Adipocyte (in vitro differentiated cells): Measurements from ENCODE around the gene LTA.
A peak's percentile ranks its signal among the peaks of the same experiment; 100 is the strongest.

Experiments used
- DNase-seq: peaks from one replicate; pipeline ENCODE4 v3.0.0-alpha.2; 2015; ENCODE audit warnings: low read depth
- H3K27me3 ChIP-seq: replicated peaks from 2 replicates; pipeline ENCODE4 v1.7.0; 2013; ENCODE audit warnings: mild to moderate bottlenecking, low read length, moderate library complexity; ENCODE audit not compliant: control insufficient read depth, insufficient read depth
- H3K36me3 ChIP-seq: 2 replicates; pipeline ENCODE4 v1.7.0; 2013; ENCODE audit warnings: low read length, mild to moderate bottlenecking, moderate library complexity; ENCODE audit not compliant: control insufficient read depth, insufficient read depth, severe bottlenecking
- H3K4me1 ChIP-seq: 2 replicates; pipeline ENCODE4 v1.7.0; 2013; ENCODE audit warnings: mild to moderate bottlenecking, low read length, moderate library complexity; ENCODE audit not compliant: control insufficient read depth, insufficient read depth
- H3K4me3 ChIP-seq: 2 replicates; pipeline ENCODE4 v1.7.0; 2013; ENCODE audit warnings: mild to moderate bottlenecking, low read length, moderate library complexity
- H3K9ac ChIP-seq: 2 replicates; pipeline ENCODE4 v1.7.0; 2013; ENCODE audit warnings: mild to moderate bottlenecking, low read length, moderate library complexity
- H3K9me3 ChIP-seq: 2 replicates; pipeline ENCODE4 v1.7.0; 2013; ENCODE audit warnings: mild to moderate bottlenecking, low read length, moderate library complexity; ENCODE audit not compliant: control insufficient read depth

The LTA gene

GRCh38 chr6:31558631-31559500 is 13.2 kb upstream of the LTA start:
- Histone ChIP-seq H3K36me3 (peaks cover 39% of the 10 kb centered on the region), H3K4me3 (no peak overlapping the region), H3K4me1 (peaks cover 31% of the 10 kb centered on the region), H3K27me3 (no peaks in the 10 kb centered on the region), H3K9me3 (no peaks in the 10 kb centered on the region), H3K9ac (no peak overlapping the region)
- no peak for DNase-seq

GRCh38 chr6:31559606-31559957 is 12.5 kb upstream of the LTA start:
- no peak overlapping the region for H3K9ac ChIP-seq
- H3K9me3 ChIP-seq, result no peaks in the 10 kb centered on the region
- no peak overlapping the region for H3K4me3 ChIP-seq
- no peak for DNase-seq
- H3K27me3 ChIP-seq, result no peaks in the 10 kb centered on the region
- peaks cover 33% of the 10 kb centered on the region for H3K36me3 ChIP-seq
- H3K4me1 ChIP-seq, result peaks cover 31% of the 10 kb centered on the region

GRCh38 chr6:31559958-31560696 is 12.0 kb upstream of the LTA start:
- H3K36me3 ChIP-seq, result peaks cover 31% of the 10 kb centered on the region
- H3K9me3 ChIP-seq, result no peaks in the 10 kb centered on the region
- no peak overlapping the region for H3K9ac ChIP-seq
- peaks cover 31% of the 10 kb centered on the region for H3K4me1 ChIP-seq
- H3K27me3 ChIP-seq, result no peaks in the 10 kb centered on the region
- H3K4me3 ChIP-seq, result no peak overlapping the region
- peak; percentile 10 for DNase-seq

GRCh38 chr6:31560697-31561058 is 11.4 kb upstream of the LTA start:
- H3K9ac ChIP-seq, result no peak overlapping the region
- H3K36me3 ChIP-seq, result peaks cover 31% of the 10 kb centered on the region
- H3K4me1 ChIP-seq, result peaks cover 31% of the 10 kb centered on the region
- no peaks in the 10 kb centered on the region for H3K27me3 ChIP-seq
- DNase-seq, result no peak
- no peak overlapping the region for H3K4me3 ChIP-seq
- H3K9me3 ChIP-seq, result no peaks in the 10 kb centered on the region

- no peak for DNase-seq
- Histone ChIP-seq H3K27me3 (no peaks in the 10 kb centered on the region), H3K4me1 (peaks cover 17% of the 10 kb centered on the region), H3K4me3 (no peak overlapping the region), H3K36me3 (no peaks in the 10 kb centered on the region), H3K9me3 (no peaks in the 10 kb centered on the region), H3K9ac (no peak overlapping the region)
Measured at GRCh38 chr6:31567531-31568370, 4.3 kb upstream of the LTA start.

- no peak overlapping the region for H3K4me3 ChIP-seq
Measured at GRCh38 chr6:31568537-31568961, 3.5 kb upstream of the LTA start.

GRCh38 chr6:31569861-31570536 is 2.1 kb upstream of the LTA start:
- H3K9ac ChIP-seq, result no peak overlapping the region
- H3K4me1 ChIP-seq, result peaks cover 8% of the 10 kb centered on the region
- peaks cover 4% of the 10 kb centered on the region for H3K27me3 ChIP-seq
- no peak overlapping the region for H3K4me3 ChIP-seq
- DNase-seq, result no peak
- H3K9me3 ChIP-seq, result no peaks in the 10 kb centered on the region
- no peaks in the 10 kb centered on the region for H3K36me3 ChIP-seq

More at GRCh38 chr6:31568537-31568961, 3.5 kb upstream of the LTA start:
- DNase-seq, result no peak
- H3K4me1 ChIP-seq, result peaks cover 10% of the 10 kb centered on the region
- peaks cover 4% of the 10 kb centered on the region for H3K27me3 ChIP-seq
- no peaks in the 10 kb centered on the region for H3K36me3 ChIP-seq
- H3K9me3 ChIP-seq, result no peaks in the 10 kb centered on the region
- H3K9ac ChIP-seq, result no peak overlapping the region

GRCh38 chr6:31573239-31574105 is 1.4 kb downstream of the LTA start:
- DNase-seq, result no peak
- Histone ChIP-seq H3K4me1 (peaks cover 6% of the 10 kb centered on the region), H3K4me3 (no peak overlapping the region), H3K9ac (no peak overlapping the region), H3K9me3 (no peaks in the 10 kb centered on the region), H3K27me3 (peaks cover 8% of the 10 kb centered on the region), H3K36me3 (no peaks in the 10 kb centered on the region)

- DNase-seq, result no peak
- H3K36me3 ChIP-seq, result no peaks in the 10 kb centered on the region
- no peak overlapping the region for H3K4me3 ChIP-seq
- no peak overlapping the region for H3K9ac ChIP-seq
- H3K4me1 ChIP-seq, result peaks cover 6% of the 10 kb centered on the region
- peaks cover 8% of the 10 kb centered on the region for H3K27me3 ChIP-seq
- no peaks in the 10 kb centered on the region for H3K9me3 ChIP-seq
Measured at GRCh38 chr6:31574106-31575061, 2.3 kb downstream of the LTA start.
